Suprapubic skin (tissue), 4 donors: Measurements from ENCODE around the gene CCNYL1.

Source experiments
- CTCF ChIP-seq, 2 donors: fragments of 200-600 bp in 1 of 2; fragments of 450-650 bp in 1 of 2; sonication (generic) in 1 of 2; IDR thresholded peaks; one replicate each; pipeline ENCODE4 v1.5.1; 2016 to 2019; ENCODE audit warnings: antibody characterized with exemption in 2 of 2, mild to moderate bottlenecking in 1 of 2, moderate library complexity in 1 of 2
- POLR2A ChIP-seq, 2 donors: fragments of 450-650 bp; IDR thresholded peaks; one replicate each; pipeline ENCODE4 v1.6.1; 2017; ENCODE audit warnings: antibody characterized with exemption in 2 of 2, mild to moderate bottlenecking in 2 of 2, moderate library complexity in 2 of 2
- POLR2AphosphoS5 ChIP-seq, 3 donors: sonication (generic); formaldehyde crosslinking; IDR thresholded peaks; one replicate each; pipeline ENCODE4 v1.6.1; 2017; ENCODE audit warnings: antibody characterized with exemption in 3 of 3

GRCh38 chr2:207683438-207683837, 28.0 kb upstream of the CCNYL1 start:
- TF ChIP-seq POLR2A (IDR thresholded peaks at IDR 0.05) (no peak), CTCF (IDR thresholded peaks at IDR 0.05) (no peak), POLR2AphosphoS5 (IDR thresholded peaks at IDR 0.05) (no peak)
